Renal cortical epithelial cell (primary cell): Measurements from ENCODE around the gene DLL3. TPM values are rescaled to one million over a fixed set of nuclear protein-coding genes. Genes with fewer than 3 reads are reported as not detected.

ENCODE experiments used
- DNase-seq: peaks from one replicate; pipeline ENCODE4 v3.0.0-alpha.2; 2011; ENCODE audit warnings: low read depth
- total RNA-seq: library from RNA; depleted of rRNA; stranded (reverse); fragments of >200 nt; gene quantifications from 2 replicates; pipeline ENCODE4 v1.2.3, GENCODE V29; 2014

DLL3 gene
- total RNA-seq, 1 donor from 2014 or later: 0.05 TPM

DNA sequence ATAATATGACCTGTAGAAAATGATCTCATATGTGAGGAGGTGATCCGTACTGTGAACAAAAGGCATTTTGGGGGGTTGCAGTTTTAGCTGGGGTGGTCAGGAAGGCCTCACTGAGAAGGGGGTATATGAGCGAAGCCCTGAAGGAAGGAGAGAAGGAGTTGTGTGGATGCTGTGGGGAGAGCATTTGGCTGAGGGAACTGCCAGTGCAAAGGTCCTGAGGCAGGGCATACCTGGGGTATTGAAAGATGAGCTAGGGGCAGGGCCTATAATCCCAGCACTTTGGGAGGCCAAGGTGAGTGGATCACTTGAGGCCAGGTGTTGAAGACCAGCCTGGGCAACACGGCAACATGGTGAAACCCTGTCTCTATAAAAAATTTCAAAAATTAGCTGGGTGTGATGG, 18.7 kb downstream of the DLL3 start:
- no peak for DNase-seq

DNA sequence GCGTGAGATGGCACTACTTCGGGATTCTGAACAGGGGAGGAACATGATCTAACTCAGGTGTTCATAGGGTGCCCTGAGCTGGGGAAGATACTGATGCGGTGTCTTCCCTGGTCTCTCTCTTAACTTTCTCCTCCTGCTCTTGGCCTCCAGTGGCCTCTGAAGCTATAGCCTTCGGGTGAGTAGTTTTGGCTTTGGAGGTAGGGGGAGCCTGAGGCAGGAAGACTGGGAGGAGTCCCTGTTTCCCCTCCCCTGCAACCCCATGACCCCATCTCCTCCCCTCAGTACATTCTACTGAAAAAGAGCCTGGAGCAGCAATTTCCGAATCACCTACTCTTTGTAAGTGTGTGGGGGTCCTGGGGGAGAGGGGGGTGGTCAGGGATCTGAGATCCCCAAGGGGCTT, 19.7 kb downstream of the DLL3 start:
- DNase-seq: no peak

DNA sequence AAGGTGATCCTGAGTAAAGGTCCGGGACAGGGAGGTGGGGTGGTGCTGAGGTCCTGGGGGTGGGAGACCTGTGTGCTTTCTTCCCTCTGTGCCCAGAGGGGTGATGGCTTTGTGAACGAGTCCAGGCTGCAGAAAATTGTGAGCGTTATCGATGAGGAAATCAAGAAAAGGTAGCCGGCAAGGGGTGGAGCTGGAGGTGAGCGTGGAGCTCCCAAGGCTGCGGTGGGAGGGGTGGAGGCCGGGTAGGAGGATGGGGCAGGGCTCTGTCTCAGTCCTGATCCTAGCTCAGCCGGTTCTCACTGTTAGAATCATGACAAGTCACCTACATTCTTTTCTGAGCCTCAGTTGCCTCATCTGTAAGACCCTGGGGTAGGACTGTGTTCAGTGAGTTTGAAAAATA, 20.2 kb downstream of the DLL3 start:
- no peak for DNase-seq

DNA sequence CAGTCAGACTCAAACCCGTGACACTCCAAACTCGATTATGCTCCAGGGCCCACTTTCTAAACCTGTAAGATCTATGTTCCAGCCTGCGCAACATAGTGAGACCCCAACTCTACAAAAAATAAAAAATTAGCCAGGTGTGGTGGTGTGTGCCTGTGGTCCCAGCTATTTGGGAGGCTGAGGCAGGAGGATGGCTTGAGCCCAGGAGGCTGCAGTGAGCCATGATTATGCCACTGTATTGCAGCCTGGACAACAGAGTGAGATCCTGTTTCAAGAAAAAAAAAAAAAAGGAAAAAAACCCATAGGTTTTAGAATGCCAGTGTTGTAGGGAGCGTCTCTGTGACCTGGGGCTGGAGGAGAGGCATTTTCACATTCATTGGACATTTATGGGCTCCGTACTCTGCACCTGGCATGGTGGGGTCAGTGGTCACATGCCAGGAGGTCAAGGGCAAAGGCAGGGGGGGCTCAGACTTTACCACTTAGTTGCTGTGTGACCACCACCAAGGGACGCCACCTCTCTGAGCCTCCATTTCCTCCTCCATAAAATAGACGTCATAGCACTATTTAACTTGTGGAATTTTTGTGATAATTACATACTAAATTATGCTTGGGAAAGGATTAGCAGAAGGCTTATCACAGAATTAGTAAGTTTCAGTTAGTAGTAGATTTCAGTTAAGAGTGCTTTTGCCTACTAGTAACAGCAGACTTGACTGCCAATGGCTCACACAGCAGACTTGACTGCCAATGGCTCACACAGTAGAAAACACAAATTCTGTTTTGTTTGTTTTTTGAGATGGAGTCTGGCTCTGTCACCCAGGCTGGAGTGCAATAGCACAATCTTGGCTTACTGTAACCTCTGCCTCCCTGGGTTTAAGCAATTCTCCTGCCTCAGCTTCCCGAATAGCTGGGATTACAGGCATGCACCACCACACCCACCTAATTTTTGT, 22.1 kb downstream of the DLL3 start:
- DNase-seq: no peak

DNA sequence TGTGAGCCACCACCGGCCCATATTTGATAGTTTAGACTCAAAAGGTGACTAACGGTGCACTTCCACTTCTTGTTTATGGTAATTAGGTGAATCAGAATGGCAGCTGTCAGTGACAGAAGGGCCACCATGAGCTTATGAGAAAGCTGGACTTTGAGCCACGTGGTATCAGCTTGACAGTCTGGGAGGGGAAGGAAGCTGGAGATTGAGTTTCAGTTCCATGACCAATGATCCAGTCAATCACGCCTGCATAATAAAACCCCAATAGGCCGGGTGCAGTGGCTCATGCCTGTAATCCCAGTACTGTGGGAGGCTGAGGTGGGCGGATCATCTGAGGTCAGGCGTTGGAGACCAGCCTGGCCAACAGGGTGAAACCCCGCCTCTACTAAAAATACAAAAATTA, 25.7 kb downstream of the DLL3 start:
- DNase-seq: no peak

DNA sequence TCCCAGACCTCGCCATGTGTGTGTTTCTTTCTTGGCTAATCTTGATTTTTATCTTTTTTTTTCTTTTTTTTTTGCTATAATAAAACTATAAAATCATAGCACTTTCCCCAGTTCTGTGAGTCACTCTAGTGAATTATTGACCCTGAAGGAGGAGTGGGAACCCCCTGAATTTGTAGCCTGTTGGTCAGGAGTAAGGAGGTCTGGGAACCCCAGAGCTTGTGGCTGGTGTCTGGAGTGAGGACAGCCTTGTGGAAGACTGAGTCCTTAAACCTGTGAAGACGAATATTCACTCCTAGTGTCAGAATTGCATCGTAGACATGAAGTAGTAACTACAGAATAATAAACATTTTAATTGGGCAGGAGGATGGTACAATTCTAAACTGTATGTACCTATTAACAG, 26.5 kb downstream of the DLL3 start:
- no peak for DNase-seq

DNA sequence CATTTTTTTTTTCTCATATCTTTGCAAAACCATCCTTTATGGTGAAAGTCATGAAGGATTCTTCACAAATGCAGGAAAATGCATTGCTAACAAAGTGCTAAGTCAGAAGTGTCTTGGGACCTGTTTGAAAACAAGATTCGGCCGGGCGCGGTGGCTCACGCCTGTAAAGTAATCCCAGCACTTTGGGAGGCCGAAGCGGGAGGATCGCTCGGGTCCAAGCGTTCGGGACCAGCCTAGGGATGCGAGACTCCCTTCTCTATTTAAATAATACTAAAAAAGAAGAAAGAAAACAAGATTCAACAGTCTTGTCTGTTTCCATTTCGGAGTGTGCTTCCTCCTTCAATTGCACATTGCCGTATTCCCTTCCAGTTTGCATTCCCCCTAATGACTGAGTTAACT, 33.1 kb downstream of the DLL3 start:
- DNase-seq: no peak

DNA sequence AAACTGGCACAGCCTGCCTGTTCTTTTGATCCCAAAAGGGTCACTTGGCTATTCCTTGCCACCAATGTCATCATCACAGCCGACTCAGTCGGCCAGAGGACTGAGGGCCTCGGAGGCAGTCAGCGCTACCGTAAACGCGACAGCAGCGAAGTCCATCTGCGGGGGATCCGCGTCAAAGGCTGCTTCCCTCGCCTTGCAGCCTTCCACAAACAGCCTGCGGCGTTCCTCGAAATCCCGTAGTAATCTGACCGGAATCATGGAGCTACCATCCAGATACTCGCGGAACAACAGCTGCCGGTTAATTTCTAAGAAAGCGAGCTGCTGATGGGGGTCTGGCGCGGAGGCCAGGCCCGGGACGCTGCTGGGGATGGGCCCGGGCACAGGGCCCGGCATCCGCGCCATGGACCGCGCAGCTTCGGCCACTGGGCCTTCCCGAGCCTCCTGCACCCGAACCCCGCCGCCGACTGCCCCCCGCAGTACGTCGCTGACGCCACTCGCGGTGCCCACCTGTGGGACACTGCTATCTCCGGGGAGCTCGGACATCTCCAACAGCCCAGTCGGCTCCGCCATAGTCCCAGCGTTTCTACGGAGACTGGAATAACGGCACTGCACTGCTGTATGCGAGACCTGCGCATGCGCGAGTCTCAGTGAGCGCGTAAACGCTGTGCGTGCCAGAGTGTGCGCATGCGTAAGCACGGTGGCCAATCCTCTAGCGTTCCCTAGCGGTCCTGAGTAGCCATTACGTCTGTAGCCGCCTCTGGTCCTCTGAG, 33.7 kb downstream of the DLL3 start, which contains the start of gene EID2B:
Gene EID2B (minus strand): TSS at position 620 of the 770 bp plus-strand sequence. CDS start 50 bp downstream, at position 570.
- DNase-seq: peak; percentile 88

DNA sequence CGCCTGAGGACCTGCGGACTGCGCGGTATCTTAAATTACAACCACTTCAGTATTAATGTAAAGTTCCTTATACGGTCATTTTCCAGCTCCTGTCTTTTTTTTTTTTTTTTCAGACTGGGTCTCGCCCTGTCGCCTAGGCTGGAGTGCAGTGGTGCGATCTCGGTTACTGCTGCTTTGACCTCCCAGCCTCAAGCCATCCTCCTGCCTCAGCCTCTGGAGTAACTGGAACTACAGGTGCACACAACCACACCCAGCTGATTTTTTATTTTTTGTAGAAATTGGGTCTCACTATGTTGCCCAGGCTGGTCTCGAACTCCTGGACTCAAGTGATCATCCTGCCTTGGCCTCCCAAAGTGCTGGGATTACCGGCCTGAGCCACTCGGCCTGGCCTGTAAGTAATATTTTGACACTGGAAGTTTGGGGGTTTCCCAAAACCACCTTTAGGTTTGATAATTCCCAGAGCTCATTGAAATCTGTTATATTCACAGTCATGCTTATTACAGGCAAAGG, 34.3 kb downstream of the DLL3 start:
- no peak for DNase-seq

DNA sequence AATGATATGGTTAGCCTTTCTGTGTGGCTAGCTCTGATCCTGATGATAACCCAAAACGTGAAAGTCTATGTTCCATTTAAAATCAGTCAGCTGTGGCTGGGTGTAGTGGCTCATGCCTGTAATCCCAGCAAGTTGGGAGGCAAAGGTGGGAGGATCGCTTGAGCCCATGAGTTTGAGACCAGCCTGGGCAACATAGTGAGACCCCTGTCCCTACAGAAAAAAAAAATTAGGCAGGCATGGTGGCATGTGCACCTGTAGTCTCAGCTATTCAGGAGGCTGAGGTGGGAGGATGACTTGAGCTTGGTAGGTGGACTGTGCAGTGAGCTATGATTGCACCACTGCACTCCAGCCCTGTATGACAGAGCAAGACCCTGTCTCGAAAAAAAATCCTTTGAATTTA, 35.0 kb downstream of the DLL3 start:
- no peak for DNase-seq

DNA sequence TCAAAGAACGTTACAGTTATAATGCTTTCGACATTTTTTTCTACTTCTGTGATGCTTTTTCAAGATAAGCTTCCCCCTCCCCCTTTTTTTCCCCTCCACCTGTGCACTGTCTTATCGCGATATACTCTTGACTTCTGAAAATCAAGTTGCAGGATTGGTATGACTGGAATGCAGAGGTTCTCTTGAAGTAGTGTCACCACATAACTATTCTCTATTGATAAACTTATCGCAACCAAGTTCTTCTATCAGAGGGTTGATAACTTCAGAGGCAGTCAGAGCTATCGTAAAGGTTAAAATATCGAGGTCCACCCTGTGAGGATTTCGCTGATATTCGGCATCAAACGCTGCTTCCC, 40.4 kb downstream of the DLL3 start:
- peak; percentile 60 for DNase-seq

DNA sequence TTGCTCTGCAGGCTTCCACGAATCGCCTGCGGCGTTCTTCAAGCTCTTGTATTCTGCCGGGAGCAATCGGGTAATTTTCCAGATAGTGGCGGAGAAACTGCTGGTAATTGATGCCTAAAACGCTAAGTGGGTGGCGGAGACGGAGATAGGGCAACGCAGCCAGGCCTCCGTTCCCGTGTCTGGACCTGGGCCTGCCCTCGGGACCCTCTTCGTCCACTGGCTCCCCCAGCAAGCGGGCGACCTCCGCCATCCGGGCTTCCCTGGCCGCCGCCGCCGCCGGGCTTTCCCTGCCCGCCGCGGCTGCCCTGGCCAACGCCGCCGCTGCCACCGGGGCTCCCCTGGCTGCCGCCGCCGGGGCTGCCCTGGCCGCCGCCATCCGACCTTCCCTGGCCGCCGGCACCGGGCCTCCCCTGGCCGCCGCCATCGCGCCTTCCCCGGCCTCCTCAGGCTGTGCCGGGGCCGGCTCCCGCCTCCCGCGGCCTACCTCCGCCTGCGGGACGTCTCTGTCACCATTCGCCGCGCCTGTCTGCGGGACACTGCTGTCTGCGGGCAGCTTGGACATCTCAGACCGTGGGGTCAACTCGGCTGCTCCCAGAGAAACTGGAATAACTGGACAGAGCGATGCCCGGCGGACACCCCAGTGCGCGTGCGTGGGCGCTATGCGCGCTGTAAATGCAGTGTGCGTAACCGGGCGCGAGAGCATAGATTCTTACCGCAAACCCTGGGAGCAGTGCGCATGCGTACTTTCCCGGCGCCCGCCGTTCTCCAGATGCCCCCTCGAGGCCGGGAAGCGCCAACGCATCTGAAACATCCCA, 41.0 kb downstream of the DLL3 start, which contains the start of gene EID2:
Gene EID2 (minus strand): TSS at position 644 of the 815 bp plus-strand sequence. CDS start 82 bp downstream, at position 562.
- DNase-seq: peak; percentile 81

DNA sequence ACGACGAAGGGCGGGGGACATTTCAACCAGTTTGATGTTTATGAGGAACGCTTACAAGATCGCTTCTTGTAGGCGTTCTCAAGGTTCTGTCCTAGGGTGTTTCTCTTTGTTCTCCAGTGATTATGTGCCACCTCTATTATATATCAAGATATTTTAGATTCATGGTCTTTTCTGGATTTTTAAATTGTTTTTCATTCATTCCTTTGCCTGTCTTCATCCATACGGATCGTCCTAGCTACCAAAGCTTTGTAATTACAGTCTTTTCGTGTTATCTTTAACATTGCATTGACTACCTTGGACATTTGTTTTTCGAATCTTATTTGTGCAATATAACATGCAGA, 41.6 kb downstream of the DLL3 start:
- no peak for DNase-seq

DNA sequence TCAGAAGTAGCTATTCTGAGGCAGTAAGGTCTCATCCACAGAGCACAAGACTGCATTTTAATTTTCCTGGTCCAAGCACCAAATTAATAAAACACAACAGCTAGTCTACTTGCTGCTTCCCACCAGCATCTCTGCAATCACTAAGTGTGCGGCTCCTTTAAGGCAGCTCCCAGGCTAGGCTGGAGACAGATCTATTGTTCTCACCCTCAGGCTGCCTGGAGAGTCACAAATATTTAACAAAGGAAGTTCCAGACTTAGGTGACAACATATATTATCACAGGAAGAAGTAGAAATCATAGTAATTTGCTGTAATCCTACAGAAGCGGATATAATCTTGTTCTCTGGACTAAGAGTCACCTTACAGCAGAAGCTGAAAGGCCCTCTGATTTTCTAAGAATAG, 43.5 kb downstream of the DLL3 start:
- no peak for DNase-seq

DNA sequence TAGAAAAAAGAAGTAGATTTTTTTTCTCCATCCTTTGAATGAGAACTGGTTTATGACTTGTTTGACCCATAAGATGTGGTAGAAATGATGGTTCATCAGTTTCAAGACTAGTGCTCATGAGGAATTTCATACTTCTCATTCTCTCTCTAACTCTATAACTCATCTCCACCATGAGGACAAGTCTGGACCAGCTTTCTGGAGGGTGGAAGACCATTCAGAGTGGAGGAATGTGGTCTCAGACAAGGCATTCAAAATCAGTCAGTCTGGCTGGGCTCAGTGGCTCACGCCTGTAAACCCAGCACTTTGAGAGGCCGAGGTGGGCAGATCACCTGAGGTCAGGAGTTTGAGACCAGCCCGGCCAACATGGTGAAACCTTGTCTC, 44.7 kb downstream of the DLL3 start:
- DNase-seq: no peak

DNA sequence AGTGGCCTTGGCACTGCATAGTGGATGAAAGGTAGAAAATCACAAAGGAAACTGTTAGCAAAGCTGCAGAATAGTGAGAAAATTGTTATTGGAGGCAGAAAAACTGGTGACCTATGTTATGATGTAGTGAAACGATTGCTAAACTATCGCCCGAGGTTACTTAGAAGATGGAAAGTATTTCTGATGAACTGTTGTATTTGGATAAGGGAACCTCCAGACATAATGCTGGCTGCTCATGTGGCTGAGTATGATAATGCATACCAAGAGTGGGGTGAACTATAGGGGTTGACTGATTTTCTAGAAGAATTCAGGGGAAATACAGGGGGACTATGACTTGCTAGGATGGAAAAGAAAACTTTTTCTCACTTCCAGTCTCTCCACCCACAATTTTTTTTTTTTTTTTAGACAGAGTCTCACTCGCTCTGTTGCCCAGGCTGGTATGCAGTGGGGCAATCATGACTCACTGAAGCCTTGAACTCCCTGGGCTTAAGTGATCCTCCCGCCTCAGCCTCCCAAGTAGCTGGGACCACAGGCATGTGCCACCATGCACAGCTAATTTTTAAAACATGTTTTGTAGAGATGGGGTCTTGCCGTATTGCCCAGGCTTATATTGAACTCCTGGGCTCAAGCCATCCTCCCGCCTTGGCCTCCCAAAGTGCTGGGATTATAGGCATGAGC, 45.6 kb downstream of the DLL3 start:
- peak; percentile 68 for DNase-seq

DNA sequence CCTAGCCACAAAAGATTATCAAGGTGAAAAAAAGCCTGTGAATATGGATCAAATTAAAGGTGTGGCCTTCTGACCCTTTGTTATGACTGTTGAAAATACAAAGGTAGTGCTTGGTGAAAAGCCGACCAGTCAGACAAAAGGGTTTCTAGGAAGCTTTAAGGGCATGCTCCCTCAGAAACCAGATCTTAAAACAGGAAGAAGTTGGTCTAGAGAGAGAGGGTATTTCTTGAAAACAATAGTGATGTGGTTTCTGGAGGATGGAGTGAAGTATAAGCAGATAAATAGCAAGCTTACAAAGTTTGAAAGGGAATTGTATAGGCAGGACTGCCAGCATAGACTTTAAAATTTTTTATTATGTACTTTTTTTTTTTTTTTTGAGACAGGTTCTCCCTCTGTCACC, 46.2 kb downstream of the DLL3 start:
- no peak for DNase-seq

DNA sequence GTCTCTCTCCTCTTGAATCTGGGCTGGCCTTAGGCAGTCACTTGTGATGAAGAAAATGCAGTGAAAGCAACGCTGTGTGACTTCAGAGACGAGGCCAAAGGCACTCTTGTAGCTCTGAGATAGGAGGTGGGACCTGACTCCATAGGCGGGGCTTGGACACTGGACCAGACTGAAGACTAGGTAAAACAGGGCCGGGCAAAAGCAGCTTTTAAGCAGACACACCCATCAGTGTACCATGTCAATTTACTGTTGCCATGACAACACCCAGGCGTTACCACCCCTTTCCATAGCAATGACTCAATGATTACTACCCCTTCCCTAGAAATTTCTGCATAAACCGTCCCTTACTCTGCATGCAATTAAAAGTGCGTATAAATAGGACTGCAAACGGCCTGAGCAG, 47.9 kb downstream of the DLL3 start:
- DNase-seq: no peak

DNA sequence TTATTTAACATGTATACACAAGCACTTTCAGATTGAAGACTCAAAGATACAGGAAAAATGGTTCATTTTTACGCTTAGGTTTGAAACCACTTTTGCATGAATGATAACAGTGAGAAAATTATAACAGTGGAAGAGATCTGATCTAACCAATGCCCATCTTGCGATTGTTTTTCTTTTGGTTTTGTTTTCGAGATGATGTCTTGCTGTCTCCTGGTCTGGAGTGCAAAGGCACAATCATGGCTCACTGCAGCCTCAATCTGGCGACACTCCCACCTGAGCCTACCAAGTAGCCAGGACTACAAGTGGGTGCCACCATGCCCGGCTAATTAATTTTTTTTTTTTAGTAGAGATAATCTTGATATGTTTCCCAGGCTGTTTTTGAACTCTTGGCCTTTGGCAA, 51.5 kb downstream of the DLL3 start:
- no peak for DNase-seq

DNA sequence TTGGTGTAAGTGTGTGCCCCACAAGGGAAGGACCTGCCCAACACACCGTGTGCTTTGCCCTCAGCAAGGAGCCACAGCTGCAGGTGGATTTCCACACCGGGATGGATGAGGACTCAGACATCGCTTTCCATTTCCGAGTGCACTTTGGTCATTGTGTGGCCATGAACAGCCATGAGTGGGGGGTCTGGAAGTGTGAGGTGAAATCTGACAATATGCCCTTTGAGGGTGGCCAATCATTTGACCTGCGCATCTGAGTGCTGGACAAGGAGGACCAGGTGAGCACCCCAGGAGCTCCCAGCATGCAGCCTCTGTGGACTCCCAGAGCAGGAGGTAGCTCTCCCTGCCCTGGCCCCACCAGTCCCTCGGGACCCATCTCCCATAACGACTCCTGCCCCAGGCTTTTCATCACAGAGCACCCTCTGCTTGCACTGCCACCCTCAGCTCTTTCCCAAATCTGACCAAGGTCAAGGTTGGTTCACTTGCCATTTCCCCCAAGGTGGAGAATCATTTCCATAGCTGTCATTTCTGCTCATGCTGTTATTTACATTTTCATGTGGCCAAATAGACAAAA, 54.4 kb downstream of the DLL3 start:
- DNase-seq: no peak

DNA sequence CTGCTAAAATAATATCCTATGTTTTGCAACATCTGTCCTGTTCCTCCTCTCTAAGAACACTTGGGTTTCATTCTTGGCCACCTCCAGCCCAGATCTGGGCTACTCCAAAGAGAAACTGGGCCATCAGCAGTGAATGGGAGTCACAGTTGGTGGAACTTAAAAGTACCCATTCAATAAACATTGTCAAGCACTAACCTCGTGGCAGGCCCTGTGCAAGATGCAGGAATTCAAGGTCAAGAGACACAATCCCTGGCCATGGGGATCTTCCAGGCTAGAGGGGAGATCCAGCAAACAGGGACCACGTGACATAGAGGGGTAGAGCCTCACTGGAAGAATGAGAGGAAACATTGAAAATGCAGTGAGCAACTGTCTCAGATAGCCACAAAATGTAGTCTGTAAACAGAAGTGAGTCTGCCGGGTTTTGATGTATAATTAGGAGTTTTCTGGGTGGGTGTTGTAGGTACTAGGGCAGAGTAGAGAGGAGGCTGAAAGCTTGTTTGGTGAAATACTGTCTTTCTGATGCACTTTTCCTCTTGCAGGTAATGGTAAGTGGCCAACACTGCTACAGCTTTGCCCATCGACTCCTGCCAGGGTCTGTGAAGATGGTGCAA, 56.1 kb downstream of the DLL3 start:
- no peak for DNase-seq
